ENCODE measurements around the gene ANKRD40CL.

ANKRD40CL gene

GRCh38 chr17:50785946-50786570, 18.7 kb upstream of the ANKRD40CL start:
- Histone ChIP-seq H4K20me1 (ENCODE audit: insufficient read depth, low read length, poor library complexity, severe bottlenecking) (no peaks in the 10 kb centered on the region), H3K4me3 (ENCODE audit: low read length, poor library complexity, severe bottlenecking) (no peak overlapping the region), H2AFZ (ENCODE audit: low read length) (no peak overlapping the region), H3F3A (ENCODE audit: low read depth) (no peaks in the 10 kb centered on the region), H3K27me3 (ENCODE audit: insufficient read depth, low read length, poor library complexity, severe bottlenecking) (no peaks in the 10 kb centered on the region), H3K79me2 (ENCODE audit: insufficient read depth, low read length) (no peaks in the 10 kb centered on the region), H3K36me3 (ENCODE audit: insufficient read depth, low read length) (no peaks in the 10 kb centered on the region), H3K9me3 (ENCODE audit: insufficient read depth, low read depth, low read length) (no peaks in the 10 kb centered on the region), H3K4me2 (ENCODE audit: low read depth, low read length, poor library complexity, severe bottlenecking) (no peak overlapping the region), H3K4me1 (ENCODE audit: insufficient read depth, low read length, poor library complexity, severe bottlenecking) (no peaks in the 10 kb centered on the region), H3K9ac (ENCODE audit: low read depth, low read length, poor library complexity, severe bottlenecking) (no peak overlapping the region), H3K9me2 (replicated peaks; ENCODE audit: low read depth, low read length) (no peaks in the 10 kb centered on the region)
- TF ChIP-seq EZH2phosphoT487 (IDR thresholded peaks at IDR 0.05; ENCODE audit: borderline replicate concordance) = no peak
- no peak for TF ChIP-seq CTCF (conservative IDR thresholded peaks at IDR 0.05; ENCODE audit: low read length)

- Histone ChIP-seq H2AFZ (ENCODE audit: low read length) (no peak overlapping the region), H3K4me3 (ENCODE audit: low read length, poor library complexity, severe bottlenecking) (no peak overlapping the region), H3K9ac (ENCODE audit: low read depth, low read length, poor library complexity, severe bottlenecking) (no peak overlapping the region), H3K79me2 (ENCODE audit: insufficient read depth, low read length) (no peaks in the 10 kb centered on the region), H3K9me2 (replicated peaks; ENCODE audit: low read depth, low read length) (no peaks in the 10 kb centered on the region), H3F3A (ENCODE audit: low read depth) (no peaks in the 10 kb centered on the region), H3K4me1 (ENCODE audit: insufficient read depth, low read length, poor library complexity, severe bottlenecking) (no peaks in the 10 kb centered on the region), H3K9me3 (ENCODE audit: insufficient read depth, low read depth, low read length) (no peaks in the 10 kb centered on the region), H4K20me1 (ENCODE audit: insufficient read depth, low read length, poor library complexity, severe bottlenecking) (no peaks in the 10 kb centered on the region), H3K4me2 (ENCODE audit: low read depth, low read length, poor library complexity, severe bottlenecking) (no peak overlapping the region), H3K27me3 (ENCODE audit: insufficient read depth, low read length, poor library complexity, severe bottlenecking) (no peaks in the 10 kb centered on the region), H3K36me3 (ENCODE audit: insufficient read depth, low read length) (no peaks in the 10 kb centered on the region)
- TF ChIP-seq EZH2phosphoT487 (IDR thresholded peaks at IDR 0.05; ENCODE audit: borderline replicate concordance) = no peak
Measured at GRCh38 chr17:50785126-50785525, 17.8 kb upstream of the ANKRD40CL start.

- H3F3A ChIP-seq (ENCODE audit: low read depth) = no peaks in the 10 kb centered on the region
- no peaks in the 10 kb centered on the region for H3K9me3 ChIP-seq (ENCODE audit: insufficient read depth, low read depth, low read length)
- peaks cover 7% of the 10 kb centered on the region for H3K27me3 ChIP-seq (ENCODE audit: insufficient read depth, low read length, poor library complexity, severe bottlenecking)
- peaks cover 3% of the 10 kb centered on the region for H3K4me1 ChIP-seq (ENCODE audit: insufficient read depth, low read length, poor library complexity, severe bottlenecking)
- no peak overlapping the region for H2AFZ ChIP-seq (ENCODE audit: low read length)
- H3K79me2 ChIP-seq (ENCODE audit: insufficient read depth, low read length) = no peaks in the 10 kb centered on the region
- peaks cover 3% of the 10 kb centered on the region for H4K20me1 ChIP-seq (ENCODE audit: insufficient read depth, low read length, poor library complexity, severe bottlenecking)
- no peaks in the 10 kb centered on the region for H3K9me2 ChIP-seq (replicated peaks; ENCODE audit: low read depth, low read length)
- no peaks in the 10 kb centered on the region for H3K36me3 ChIP-seq (ENCODE audit: insufficient read depth, low read length)
- H3K4me3 ChIP-seq (ENCODE audit: low read length, poor library complexity, severe bottlenecking) = no peak overlapping the region
- no peak overlapping the region for H3K9ac ChIP-seq (ENCODE audit: low read depth, low read length, poor library complexity, severe bottlenecking)
- H3K4me2 ChIP-seq (ENCODE audit: low read depth, low read length, poor library complexity, severe bottlenecking) = no peak overlapping the region
- TF ChIP-seq EZH2phosphoT487 (IDR thresholded peaks at IDR 0.05; ENCODE audit: borderline replicate concordance) (no peak), CTCF (conservative IDR thresholded peaks at IDR 0.05; ENCODE audit: low read length) (no peak)
Measured at GRCh38 chr17:50783905-50784304, 16.6 kb upstream of the ANKRD40CL start.

GRCh38 chr17:50783193-50783660, 15.9 kb upstream of the ANKRD40CL start:
- TF ChIP-seq CTCF (conservative IDR thresholded peaks at IDR 0.05; ENCODE audit: low read length) (peak; percentile 98), EZH2phosphoT487 (IDR thresholded peaks at IDR 0.05; ENCODE audit: borderline replicate concordance) (no peak)
- Histone ChIP-seq H3K4me3 (ENCODE audit: low read length, poor library complexity, severe bottlenecking) (no peak overlapping the region), H3K9ac (ENCODE audit: low read depth, low read length, poor library complexity, severe bottlenecking) (no peak overlapping the region), H3K9me3 (ENCODE audit: insufficient read depth, low read depth, low read length) (no peaks in the 10 kb centered on the region), H2AFZ (ENCODE audit: low read length) (no peak overlapping the region), H3K79me2 (ENCODE audit: insufficient read depth, low read length) (no peaks in the 10 kb centered on the region), H3K4me1 (ENCODE audit: insufficient read depth, low read length, poor library complexity, severe bottlenecking) (peaks cover 3% of the 10 kb centered on the region), H4K20me1 (ENCODE audit: insufficient read depth, low read length, poor library complexity, severe bottlenecking) (peaks cover 3% of the 10 kb centered on the region), H3K9me2 (replicated peaks; ENCODE audit: low read depth, low read length) (no peaks in the 10 kb centered on the region), H3K4me2 (ENCODE audit: low read depth, low read length, poor library complexity, severe bottlenecking) (no peak overlapping the region), H3F3A (ENCODE audit: low read depth) (no peaks in the 10 kb centered on the region), H3K36me3 (ENCODE audit: insufficient read depth, low read length) (no peaks in the 10 kb centered on the region), H3K27me3 (ENCODE audit: insufficient read depth, low read length, poor library complexity, severe bottlenecking) (peaks cover 14% of the 10 kb centered on the region)
